PC-3 (cell line): ENCODE measurements around the gene NDUFAF4. TPM values are rescaled to one million over a fixed set of nuclear protein-coding genes. Genes with fewer than 3 reads are reported as not detected.

Source experiments
- ATAC-seq: fragments of 200-7000 bp; cut with Tn5 transposase; 2 replicates; pipeline ENCODE4 v1.9.1; 2020; ENCODE audit warnings: mild to moderate bottlenecking, moderate library complexity
- BruUV-seq: library from RNA; stranded (reverse); fragments of 400-500 nt; replicated peaks from 2 replicates; lab custom pipeline; 2021; lab: Mats Ljungman, UMichigan
- CTCF ChIA-PET: fragments of 300-600 bp; sonication (Branson Sonifier 250); formaldehyde crosslinking; loops from one replicate; lab custom pipeline; 2022; ENCODE audit warnings: antibody characterized with exemption; lab: Charles Lee
- POLR2A ChIA-PET: fragments of 300-600 bp; sonication (Branson Sonifier 250); formaldehyde crosslinking; loops from one replicate; lab custom pipeline; 2022; ENCODE audit warnings: antibody characterized with exemption; ENCODE audit not compliant: unreplicated experiment; lab: Charles Lee
- DNase-seq: peaks from one replicate; pipeline ENCODE4 v3.0.0-alpha.2; 2015
- H2AFZ ChIP-seq: fragments of 300-600 bp; sonication (generic); 2 replicates; pipeline ENCODE4 v1.6.0; 2016; ENCODE audit warnings: antibody characterized with exemption, low read length
- H3F3A ChIP-seq: fragments of 300-600 bp; sonication (generic); one replicate; pipeline ENCODE4 v1.6.0; 2017; ENCODE audit warnings: antibody characterized with exemption, low read length, control low read depth, mild to moderate bottlenecking; ENCODE audit not compliant: unreplicated experiment
- H3K27ac ChIP-seq: fragments of 300-600 bp; sonication (generic); 2 replicates; pipeline ENCODE4 v1.5.1; 2016; ENCODE audit warnings: mild to moderate bottlenecking, low read length
- H3K27me3 ChIP-seq: fragments of 300-600 bp; sonication (generic); 2 replicates; pipeline ENCODE4 v1.6.1; 2016; ENCODE audit warnings: low read length, mixed read lengths
- H3K36me3 ChIP-seq: fragments of 300-600 bp; sonication (generic); 2 replicates; pipeline ENCODE4 v1.6.1; 2016; ENCODE audit warnings: low read depth, mixed run types, low read length, mixed read lengths
- H3K4me1 ChIP-seq: fragments of 300-600 bp; sonication (generic); 2 replicates; pipeline ENCODE4 v1.5.1; 2016; ENCODE audit warnings: low read length; ENCODE audit not compliant: insufficient read depth
- H3K4me2 ChIP-seq: fragments of 300-600 bp; sonication (generic); 2 replicates; pipeline ENCODE4 v1.6.0; 2016; ENCODE audit warnings: low read length
- H3K4me3 ChIP-seq: fragments of 300-600 bp; sonication (generic); 2 replicates; pipeline ENCODE4 v1.5.1; 2016; ENCODE audit warnings: mild to moderate bottlenecking, low read length, mixed read lengths
- H3K79me2 ChIP-seq: fragments of 300-600 bp; sonication (generic); 2 replicates; pipeline ENCODE4 v1.6.1; 2017; ENCODE audit warnings: low read length, mixed read lengths
- H3K9ac ChIP-seq: fragments of 300-600 bp; sonication (generic); 2 replicates; pipeline ENCODE4 v1.6.0; 2016; ENCODE audit warnings: mild to moderate bottlenecking, low read length
- H3K9me2 ChIP-seq: fragments of 300-600 bp; sonication (generic); replicated peaks from 2 replicates; pipeline ENCODE4 v1.6.1; 2016; ENCODE audit warnings: mixed run types, low read length, mixed read lengths
- H3K9me3 ChIP-seq: fragments of 300-600 bp; sonication (generic); 2 replicates; pipeline ENCODE4 v1.6.1; 2016; ENCODE audit warnings: low read length, mixed read lengths
- H4K20me1 ChIP-seq: fragments of 300-600 bp; sonication (generic); 2 replicates; pipeline ENCODE4 v1.6.1; 2016; ENCODE audit warnings: low read length, mixed read lengths
- CTCF ChIP-seq: fragments of 300-600 bp; sonication (generic); conservative IDR thresholded peaks from 2 replicates; pipeline ENCODE4 v1.5.1; 2017; ENCODE audit warnings: antibody characterized with exemption, low read depth, mild to moderate bottlenecking, low read length
- EZH2 ChIP-seq: fragments of 300-600 bp; sonication (generic); IDR thresholded peaks from one replicate; pipeline ENCODE4 v1.6.1; 2017; ENCODE audit warnings: antibody characterized with exemption, mild to moderate bottlenecking, low read length; ENCODE audit not compliant: unreplicated experiment
- EZH2phosphoT487 ChIP-seq: fragments of 300-600 bp; sonication (generic); IDR thresholded peaks from 2 replicates; pipeline ENCODE4 v1.6.1; 2018; ENCODE audit warnings: mild to moderate bottlenecking, antibody characterized with exemption, low read length, borderline replicate concordance
- intact Hi-C: fragments of 100-400 bp; cut with micrococcal nuclease; formaldehyde crosslinking; loops from 2 replicates; pipeline ENCODE4 v1.9.0; 2023
- total RNA-seq: library from RNA; depleted of rRNA; stranded (reverse); fragments of >200 nt; gene quantifications from 2 replicates; pipeline ENCODE4 v1.2.3, GENCODE V29; 2014

The NDUFAF4 gene
- total RNA-seq, 1 experiment from 2014 or later: 24.2 TPM

- Histone ChIP-seq H3K79me2 (no peaks in the 10 kb centered on the region), H3K9me3 (no peaks in the 10 kb centered on the region), H4K20me1 (no peaks in the 10 kb centered on the region), H3K9ac (no peak overlapping the region), H3F3A (no peaks in the 10 kb centered on the region), H3K9me2 (no peaks in the 10 kb centered on the region), H3K4me1 (peaks cover 20% of the 10 kb centered on the region), H3K27ac (peak overlapping the region; percentile 63), H3K36me3 (no peaks in the 10 kb centered on the region), H3K27me3 (peaks cover 13% of the 10 kb centered on the region; the same call in 1 of the 2 replicates), H3K4me3 (no peak overlapping the region), H3K4me2 (peak overlapping the region; percentile 61), H2AFZ (no peak overlapping the region)
- DNase-seq: peak; percentile 92
- peak; percentile 87 for ATAC-seq
- POLR2A ChIA-PET: no interaction called here
- TF ChIP-seq EZH2phosphoT487 (no peak), EZH2 (no peak), CTCF (no peak)
- CTCF ChIA-PET: no interaction called here
- intact Hi-C loops: loop anchor here (5.0 kb wide), 1 partner anchor 93 kb away; no protein-coding TSS in a partner anchor
- no TSS peak for BruUV-seq
Observed at GRCh38 chr6:96939007-96939805, 41.5 kb upstream of the NDUFAF4 start.

GRCh38 chr6:96934087-96934486, 36.4 kb upstream of the NDUFAF4 start:
- Histone ChIP-seq H3K9ac (no peak overlapping the region), H3K4me3 (no peak overlapping the region), H3K4me2 (no peak overlapping the region), H2AFZ (no peak overlapping the region), H3K9me3 (no peaks in the 10 kb centered on the region), H3K36me3 (no peaks in the 10 kb centered on the region), H3K27me3 (peaks cover 44% of the 10 kb centered on the region), H3F3A (no peaks in the 10 kb centered on the region), H3K79me2 (no peaks in the 10 kb centered on the region), H4K20me1 (no peaks in the 10 kb centered on the region), H3K27ac (no peak overlapping the region), H3K4me1 (peaks cover 12% of the 10 kb centered on the region), H3K9me2 (no peaks in the 10 kb centered on the region)
- TF ChIP-seq EZH2phosphoT487 (no peak), EZH2 (no peak)
- ATAC-seq (no peak), DNase-seq (no peak)
- no TSS peak for BruUV-seq
- intact Hi-C loops: no loop called here
- ChIA-PET CTCF (no interaction called here), POLR2A (no interaction called here)

DNA sequence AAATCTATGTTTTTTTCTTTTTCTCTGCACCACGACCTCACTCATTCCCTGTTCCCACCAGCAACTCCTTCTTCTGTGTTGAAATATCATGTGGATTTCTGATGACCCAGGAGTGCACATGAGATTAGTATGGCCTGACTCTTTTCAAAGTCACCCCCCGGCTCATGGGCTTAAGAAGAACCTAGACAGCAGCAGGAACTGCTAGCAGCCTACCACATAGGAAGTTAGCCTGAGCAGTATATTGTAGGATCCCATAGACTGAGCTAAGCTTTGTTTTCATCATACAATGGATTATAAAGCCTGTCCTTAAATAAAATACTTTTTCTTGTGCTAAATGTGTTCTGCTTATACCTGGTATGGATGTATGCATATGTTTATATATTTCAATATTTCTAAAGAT, 33.5 kb upstream of the NDUFAF4 start:
- Histone ChIP-seq H3K36me3 (no peaks in the 10 kb centered on the region), H3K4me1 (no peaks in the 10 kb centered on the region), H3K9ac (no peak overlapping the region), H3K27ac (no peak overlapping the region), H3K9me3 (no peaks in the 10 kb centered on the region), H3K9me2 (no peaks in the 10 kb centered on the region), H4K20me1 (no peaks in the 10 kb centered on the region), H3K4me2 (no peak overlapping the region), H2AFZ (no peak overlapping the region), H3K4me3 (no peak overlapping the region), H3K79me2 (no peaks in the 10 kb centered on the region), H3K27me3 (peaks cover 70% of the 10 kb centered on the region), H3F3A (no peaks in the 10 kb centered on the region)
- ChIA-PET POLR2A (no interaction called here), CTCF (no interaction called here)
- TF ChIP-seq CTCF (no peak), EZH2 (no peak), EZH2phosphoT487 (no peak)
- intact Hi-C loops: no loop called here
- no peak for ATAC-seq
- DNase-seq: no peak
- BruUV-seq: no TSS peak
